Measurements from ENCODE around the gene KIRREL1. TPM values are rescaled to one million over a fixed set of nuclear protein-coding genes. Genes with fewer than 3 reads are reported as not detected.

Gene KIRREL1
- total RNA-seq, 1 experiment from 2014 or later, result 145 TPM

- intact Hi-C loops (cut with micrococcal nuclease; ENCODE audit: unreplicated experiment) (loop anchor here (5.0 kb wide), 1 partner anchor 109 kb away; the partner anchor contains the start of gene KIRREL1), in situ Hi-C loops (cut with HindIII; ENCODE audit: low pct_unique_long_range_greater_than_20kb, low sequenced_read_pairs) (no loop called here)
- CTCF ChIA-PET, result no interaction called here
- H3K9me3 ChIP-seq (ENCODE audit: control insufficient read depth, insufficient read depth, low read depth, low read length), result no peaks in the 10 kb centered on the region
- DNase-seq (ENCODE audit: low read depth, low spot score) (no peak), ATAC-seq (peak; percentile 3)
- no peaks in the 10 kb centered on the region for H3K4me1 ChIP-seq (ENCODE audit: control insufficient read depth, insufficient read depth, low read length)
- no peaks in the 10 kb centered on the region for H3K36me3 ChIP-seq (ENCODE audit: control insufficient read depth, insufficient read depth, low read length)
- H3K4me3 ChIP-seq (ENCODE audit: low read depth in 2 of 2, low read length in 2 of 2), result no peak overlapping the region
- no peaks in the 10 kb centered on the region for H3K27me3 ChIP-seq (ENCODE audit: control insufficient read depth, insufficient read depth, low read length)
- no TSS peak for BruUV-seq (replicated peaks)
- POLR2A ChIA-PET, result no interaction called here
- TF ChIP-seq CTCF (IDR thresholded peaks at IDR 0.05) (no peak), TCF7L2 (IDR thresholded peaks at IDR 0.05; ENCODE audit: low read depth, low read length) (no peak), REST (IDR thresholded peaks at IDR 0.05; ENCODE audit: insufficient read depth in 1 of 2, low read depth in 2 of 2, low read length in 1 of 2) (no peak), SIN3A (IDR thresholded peaks at IDR 0.05; ENCODE audit: borderline replicate concordance, insufficient read depth, low read depth, low read length) (no peak), POLR2AphosphoS5 (IDR thresholded peaks at IDR 0.05; ENCODE audit: low read depth, low read length) (peak; percentile 61)
- no peak overlapping the region for H3K27ac ChIP-seq (ENCODE audit: low read length)
These were observed 108.0 kb downstream of the KIRREL1 start for GRCh38 chr1:158101455-158101854.

GRCh38 chr1:158101927-158102326, 108.5 kb downstream of the KIRREL1 start:
- no peak for DNase-seq (ENCODE audit: low read depth, low spot score)
- TF ChIP-seq SIN3A (IDR thresholded peaks at IDR 0.05; ENCODE audit: borderline replicate concordance, insufficient read depth, low read depth, low read length) (no peak), TCF7L2 (IDR thresholded peaks at IDR 0.05; ENCODE audit: low read depth, low read length) (no peak), POLR2AphosphoS5 (IDR thresholded peaks at IDR 0.05; ENCODE audit: low read depth, low read length) (no peak), CTCF (IDR thresholded peaks at IDR 0.05) (no peak), REST (IDR thresholded peaks at IDR 0.05; ENCODE audit: insufficient read depth in 1 of 2, low read depth in 2 of 2, low read length in 1 of 2) (no peak)
- no peaks in the 10 kb centered on the region for H3K36me3 ChIP-seq (ENCODE audit: control insufficient read depth, insufficient read depth, low read length)
- POLR2A ChIA-PET, result interaction anchor here (0.5 kb wide), 1 partner anchor 36 kb away, joined by 3 read pairs; no protein-coding TSS in a partner anchor
- H3K4me3 ChIP-seq (ENCODE audit: low read depth in 2 of 2, low read length in 2 of 2), result no peak overlapping the region
- intact Hi-C loops (cut with micrococcal nuclease; ENCODE audit: unreplicated experiment) (loop anchor here (5.0 kb wide), 1 partner anchor 110 kb away; the partner anchor contains the start of gene KIRREL1), in situ Hi-C loops (cut with HindIII; ENCODE audit: low pct_unique_long_range_greater_than_20kb, low sequenced_read_pairs) (no loop called here)
- no peak overlapping the region for H3K27ac ChIP-seq (ENCODE audit: low read length)
- CTCF ChIA-PET, result no interaction called here
- H3K27me3 ChIP-seq (ENCODE audit: control insufficient read depth, insufficient read depth, low read length), result no peaks in the 10 kb centered on the region
- no peaks in the 10 kb centered on the region for H3K4me1 ChIP-seq (ENCODE audit: control insufficient read depth, insufficient read depth, low read length)
- BruUV-seq (replicated peaks), result no TSS peak
- peak; percentile 19 for ATAC-seq
- H3K9me3 ChIP-seq (ENCODE audit: control insufficient read depth, insufficient read depth, low read depth, low read length), result no peaks in the 10 kb centered on the region

All from Panc1 (cell line).